Memory B cell (primary cell): Measurements from ENCODE around the gene AGFG1.
"Not testable (repeated sequence)": the region's sequence is repeated elsewhere in the genome, so short reads cannot be mapped to it uniquely, and the experiment has no call there.

Source experiments
- ATAC-seq: fragments of 150-1000 bp; cut with Tn5 transposase; 2 replicates; pipeline ENCODE4 v1.10.0; 2021; ENCODE audit warnings: low read depth, mild to moderate bottlenecking, moderate library complexity
- DNase-seq, 2 donors: peaks; one replicate each; pipeline ENCODE4 v3.0.0; 2022; ENCODE audit warnings: low spot score in 2 of 2
- H3K27ac Mint-ChIP-seq: one replicate; pipeline ENCODE4 v1.8.0; 2022; ENCODE audit warnings: mild to moderate bottlenecking, moderate library complexity, mixed read lengths
- H3K27me3 Mint-ChIP-seq: one replicate; pipeline ENCODE4 v1.8.0; 2022; ENCODE audit warnings: mixed read lengths
- H3K36me3 Mint-ChIP-seq: one replicate; pipeline ENCODE4 v1.8.0; 2022; ENCODE audit warnings: mild to moderate bottlenecking, mixed read lengths
- H3K4me1 Mint-ChIP-seq: one replicate; pipeline ENCODE4 v1.8.0; 2022; ENCODE audit warnings: mixed read lengths
- H3K4me3 Mint-ChIP-seq: one replicate; pipeline ENCODE4 v1.8.0; 2022; ENCODE audit warnings: mild to moderate bottlenecking, moderate library complexity, mixed read lengths
- H3K9me3 Mint-ChIP-seq: one replicate; pipeline ENCODE4 v1.8.0; 2022; ENCODE audit warnings: mixed read lengths

Gene AGFG1

GRCh38 chr2:227565080-227565479 is 93.1 kb downstream of the AGFG1 start:
- H3K9me3 Mint-ChIP-seq = no peaks in the 10 kb centered on the region
- H3K4me1 Mint-ChIP-seq = no peaks in the 10 kb centered on the region
- no peaks in the 10 kb centered on the region for H3K27me3 Mint-ChIP-seq
- H3K36me3 Mint-ChIP-seq = no peaks in the 10 kb centered on the region
- H3K27ac Mint-ChIP-seq = peak overlapping the region; percentile 10
- DNase-seq (no peak), ATAC-seq (no peak)
- H3K4me3 Mint-ChIP-seq = no peak overlapping the region

GRCh38 chr2:227566012-227566411 is 94.1 kb downstream of the AGFG1 start:
- Mint-ChIP-seq H3K27me3 (no peaks in the 10 kb centered on the region), H3K4me1 (peaks cover 5% of the 10 kb centered on the region), H3K27ac (no peak overlapping the region), H3K36me3 (no peaks in the 10 kb centered on the region), H3K9me3 (no peaks in the 10 kb centered on the region), H3K4me3 (no peak overlapping the region)
- no peak for DNase-seq
- ATAC-seq = no peak

DNA sequence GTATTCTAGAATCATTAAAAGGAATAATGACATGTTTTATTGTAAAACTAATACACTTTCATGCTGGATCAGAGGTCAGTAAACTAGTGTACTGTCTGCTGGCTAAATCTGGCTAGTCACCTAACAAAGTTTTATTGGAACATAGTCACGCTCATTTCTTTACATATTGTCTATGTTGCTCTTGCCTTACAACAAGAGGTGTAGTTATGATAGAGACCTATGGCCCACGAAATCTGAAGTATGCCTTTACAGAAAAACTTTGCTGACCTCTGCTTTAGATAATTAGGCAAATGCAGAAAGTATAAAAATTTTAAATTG is 96.9 kb downstream of the AGFG1 start:
- DNase-seq (no peak), ATAC-seq (no peak)
- H3K4me1 Mint-ChIP-seq = peaks cover 6% of the 10 kb centered on the region
- no peak overlapping the region for H3K4me3 Mint-ChIP-seq
- no peaks in the 10 kb centered on the region for H3K9me3 Mint-ChIP-seq
- H3K36me3 Mint-ChIP-seq = no peaks in the 10 kb centered on the region
- H3K27ac Mint-ChIP-seq = no peak overlapping the region
- no peaks in the 10 kb centered on the region for H3K27me3 Mint-ChIP-seq

DNA sequence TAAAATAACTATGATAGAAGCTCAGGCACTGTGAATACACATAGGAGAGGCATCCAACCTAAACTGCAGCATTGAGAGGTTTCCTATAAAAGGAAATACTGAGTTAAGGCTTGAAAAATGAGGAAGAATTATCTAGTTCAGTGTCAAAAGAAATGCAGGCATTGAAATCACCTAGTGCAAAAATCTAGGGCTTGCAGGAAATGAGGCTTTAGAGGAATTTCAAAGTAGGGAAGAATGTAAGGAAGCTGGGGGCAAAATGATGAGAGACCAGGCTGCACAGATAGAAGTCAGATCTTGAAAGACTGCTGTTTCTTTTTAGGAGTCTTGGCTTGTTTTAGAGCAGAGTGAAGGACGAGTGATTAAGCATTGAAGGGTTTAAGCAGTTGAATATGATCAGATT is 98.7 kb downstream of the AGFG1 start:
- ATAC-seq = no peak
- Mint-ChIP-seq H3K4me1 (peaks cover 6% of the 10 kb centered on the region), H3K9me3 (no peaks in the 10 kb centered on the region), H3K36me3 (no peaks in the 10 kb centered on the region), H3K4me3 (no peak overlapping the region), H3K27ac (peak overlapping the region; percentile 0), H3K27me3 (no peaks in the 10 kb centered on the region)
- DNase-seq = no peak

DNA sequence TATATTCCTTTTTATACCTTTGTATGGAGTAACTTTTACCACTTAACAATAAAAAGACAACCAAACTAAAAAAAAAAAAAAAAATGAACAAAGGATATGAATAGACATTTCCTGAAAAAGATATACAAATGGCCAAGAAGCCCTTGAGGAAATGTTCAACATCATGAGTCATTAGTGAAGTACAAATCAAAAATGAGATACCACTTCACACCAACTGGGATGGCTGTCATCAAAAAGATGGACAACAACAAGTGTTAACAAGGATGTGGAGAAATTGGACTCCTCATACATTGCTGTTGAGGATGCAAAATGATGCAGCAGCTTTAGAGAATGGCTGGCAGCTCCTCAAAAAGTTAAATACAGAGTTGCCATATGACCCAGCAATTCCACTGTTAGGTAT is 104.2 kb downstream of the AGFG1 start:
- Mint-ChIP-seq H3K27ac (no peak overlapping the region), H3K36me3 (no peaks in the 10 kb centered on the region), H3K4me3 (no peak overlapping the region), H3K27me3 (peaks cover 6% of the 10 kb centered on the region), H3K9me3 (no peaks in the 10 kb centered on the region), H3K4me1 (no peaks in the 10 kb centered on the region)
- DNase-seq = no peak
- ATAC-seq = no peak

DNA sequence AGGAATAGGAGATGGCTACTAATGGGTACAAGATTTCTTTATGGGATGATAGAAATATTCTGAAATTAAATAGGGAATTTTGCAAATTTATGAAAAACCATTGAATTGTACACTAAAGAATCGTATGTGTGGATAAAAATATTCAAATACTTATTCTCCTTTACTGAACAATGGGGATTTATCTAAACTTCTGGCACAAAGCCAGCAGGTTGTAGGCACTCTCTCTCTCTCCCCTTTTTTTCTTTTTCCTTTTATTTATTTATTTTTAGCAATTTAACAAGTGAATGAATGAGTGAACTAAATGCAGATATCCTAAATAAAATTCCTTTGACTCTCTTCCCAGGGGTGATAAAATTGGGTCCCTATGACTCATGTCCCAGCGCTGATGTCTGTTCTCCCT is 104.9 kb downstream of the AGFG1 start:
- Mint-ChIP-seq H3K9me3 (peaks cover 2% of the 10 kb centered on the region), H3K4me1 (no peaks in the 10 kb centered on the region), H3K27ac (no peak overlapping the region), H3K36me3 (no peaks in the 10 kb centered on the region), H3K4me3 (no peak overlapping the region), H3K27me3 (peaks cover 9% of the 10 kb centered on the region)
- DNase-seq (no peak), ATAC-seq (no peak)

DNA sequence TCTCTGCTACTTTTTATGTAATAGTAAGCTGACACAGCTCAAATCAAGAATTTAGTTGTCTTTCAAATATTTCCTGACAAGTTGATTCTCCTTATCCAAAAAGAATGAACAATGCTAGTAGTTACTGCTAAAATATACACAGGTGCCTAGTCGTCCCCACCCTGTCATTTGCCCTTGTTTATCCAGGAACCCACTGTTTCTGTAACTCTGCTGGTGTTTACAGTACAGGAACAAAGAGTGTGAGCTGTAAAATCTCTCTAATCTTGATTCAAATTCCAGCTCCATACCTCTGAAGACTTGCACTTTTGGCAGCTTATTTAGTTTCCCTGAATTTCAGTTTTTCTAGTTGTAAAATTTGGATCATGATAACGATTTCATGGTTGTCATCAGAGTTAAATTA is 105.6 kb downstream of the AGFG1 start:
- peaks cover 11% of the 10 kb centered on the region for H3K27me3 Mint-ChIP-seq

DNA sequence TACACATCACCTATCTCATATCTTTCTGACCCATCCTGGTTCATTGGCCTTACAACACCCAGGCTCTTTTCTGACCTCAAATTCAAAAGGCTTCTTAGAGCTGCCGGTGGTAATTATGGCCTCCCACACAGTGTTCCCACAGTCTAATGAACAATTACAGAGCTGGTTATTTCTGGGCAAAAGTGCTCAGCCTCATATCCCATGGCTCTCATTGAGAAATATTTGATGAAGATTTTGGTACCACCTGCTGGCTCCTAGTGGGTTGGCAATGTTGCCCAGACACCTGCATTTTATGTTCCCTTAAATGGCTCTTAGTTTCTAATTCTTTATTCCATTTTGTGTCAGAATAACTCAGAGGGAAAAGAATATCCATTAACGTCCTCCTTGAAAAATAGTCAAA is 106.7 kb downstream of the AGFG1 start:
- DNase-seq (no peak), ATAC-seq (no peak)
- Mint-ChIP-seq H3K4me1 (no peaks in the 10 kb centered on the region), H3K27ac (no peak overlapping the region), H3K36me3 (peaks cover 6% of the 10 kb centered on the region), H3K9me3 (peaks cover 9% of the 10 kb centered on the region), H3K4me3 (no peak overlapping the region), H3K27me3 (peaks cover 14% of the 10 kb centered on the region)

More for the DNA sequence above, 105.6 kb downstream of the AGFG1 start:
- Mint-ChIP-seq H3K9me3 (peaks cover 7% of the 10 kb centered on the region), H3K4me1 (no peaks in the 10 kb centered on the region), H3K27ac (no peak overlapping the region), H3K36me3 (peaks cover 2% of the 10 kb centered on the region), H3K4me3 (no peak overlapping the region)
- ATAC-seq = no peak
- no peak for DNase-seq

- Mint-ChIP-seq H3K4me1 (no peaks in the 10 kb centered on the region), H3K27me3 (peaks cover 14% of the 10 kb centered on the region), H3K27ac (no peak overlapping the region), H3K36me3 (peaks cover 6% of the 10 kb centered on the region), H3K4me3 (no peak overlapping the region), H3K9me3 (peaks cover 9% of the 10 kb centered on the region)
- ATAC-seq (no peak), DNase-seq (no peak)
Measured at GRCh38 chr2:227579791-227580190, 107.8 kb downstream of the AGFG1 start.

DNA sequence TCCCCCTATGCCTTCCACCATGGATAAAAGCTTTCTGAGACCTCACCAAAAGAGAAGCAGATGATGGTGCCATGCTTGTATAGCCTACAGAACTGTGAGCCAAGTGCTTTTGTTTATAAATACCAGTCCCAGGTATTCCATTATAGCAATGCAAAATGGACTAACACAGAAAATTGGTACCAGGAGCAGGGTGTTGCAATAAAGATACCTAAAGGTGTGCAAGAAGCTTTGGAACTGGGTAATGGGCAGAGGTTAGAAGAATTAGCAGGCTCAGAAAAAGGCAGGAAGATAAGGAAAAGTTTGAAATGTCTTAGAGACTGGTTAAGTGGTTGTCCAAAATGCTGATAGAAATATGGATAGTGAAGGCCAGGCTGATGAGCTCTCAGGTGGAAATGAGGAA is 110.4 kb downstream of the AGFG1 start:
- H3K4me3 Mint-ChIP-seq = no peak overlapping the region
- H3K4me1 Mint-ChIP-seq = no peaks in the 10 kb centered on the region
- DNase-seq (no peak), ATAC-seq (no peak)
- H3K27ac Mint-ChIP-seq = no peak overlapping the region
- H3K9me3 Mint-ChIP-seq = peaks cover 9% of the 10 kb centered on the region
- peaks cover 11% of the 10 kb centered on the region for H3K27me3 Mint-ChIP-seq
- peaks cover 6% of the 10 kb centered on the region for H3K36me3 Mint-ChIP-seq

GRCh38 chr2:227592694-227593387 is 120.9 kb downstream of the AGFG1 start:
- no peak overlapping the region for H3K4me3 Mint-ChIP-seq
- H3K27ac Mint-ChIP-seq = no peak overlapping the region
- no peaks in the 10 kb centered on the region for H3K9me3 Mint-ChIP-seq
- H3K27me3 Mint-ChIP-seq = peaks cover 17% of the 10 kb centered on the region
- H3K36me3 Mint-ChIP-seq = no peaks in the 10 kb centered on the region
- DNase-seq (no peak), ATAC-seq (no peak)
- H3K4me1 Mint-ChIP-seq = peaks cover 2% of the 10 kb centered on the region

DNA sequence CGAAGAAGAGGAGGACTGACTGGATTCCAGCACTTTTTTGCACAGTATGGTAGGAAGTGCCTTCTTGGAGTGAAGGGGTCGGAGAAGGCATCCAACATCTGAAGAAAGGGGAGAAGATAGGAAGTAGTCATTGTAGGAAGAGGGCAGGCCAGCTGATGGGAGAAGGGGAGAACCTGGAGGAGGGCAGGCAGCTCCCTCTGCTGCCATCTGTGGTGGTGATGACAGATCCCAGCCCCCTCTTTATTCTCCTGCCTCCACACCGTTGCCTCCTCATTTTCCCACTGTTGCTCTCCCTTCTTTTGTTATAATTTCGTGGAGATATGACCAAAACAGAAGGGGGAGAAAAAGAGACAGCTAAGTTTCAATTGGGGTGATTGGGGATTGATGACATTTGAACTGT is 123.8 kb downstream of the AGFG1 start:
- Mint-ChIP-seq H3K4me1 (peaks cover 2% of the 10 kb centered on the region), H3K4me3 (no peak overlapping the region), H3K27ac (no peak overlapping the region), H3K36me3 (no peaks in the 10 kb centered on the region), H3K27me3 (peaks cover 21% of the 10 kb centered on the region), H3K9me3 (no peaks in the 10 kb centered on the region)
- ATAC-seq (no peak), DNase-seq (no peak)

GRCh38 chr2:227597036-227597435 is 125.1 kb downstream of the AGFG1 start:
- Mint-ChIP-seq H3K36me3 (no peaks in the 10 kb centered on the region), H3K27me3 (peaks cover 23% of the 10 kb centered on the region), H3K9me3 (no peaks in the 10 kb centered on the region), H3K4me3 (no peak overlapping the region), H3K27ac (no peak overlapping the region), H3K4me1 (peaks cover 2% of the 10 kb centered on the region)
- DNase-seq (no peak), ATAC-seq (no peak)

DNA sequence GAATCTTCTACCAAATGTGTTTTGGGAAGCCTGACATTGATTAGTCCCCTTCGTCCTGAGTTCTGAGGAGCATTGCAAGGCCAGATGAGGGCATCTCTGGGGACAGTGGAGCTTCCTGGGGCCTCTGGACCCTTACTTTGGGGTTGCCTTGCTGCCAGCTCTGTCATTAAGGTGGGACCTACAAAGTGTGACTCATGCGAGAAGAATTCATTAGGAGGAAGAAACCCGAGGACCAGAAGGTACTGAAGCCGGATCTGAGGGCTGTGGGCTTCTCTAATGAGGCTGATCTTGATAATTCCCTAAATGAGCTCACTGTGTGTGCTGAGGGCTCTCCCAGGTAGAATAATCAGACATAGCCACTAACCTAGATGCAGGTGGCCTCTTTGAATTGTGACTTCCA is 126.0 kb downstream of the AGFG1 start:
- Mint-ChIP-seq H3K9me3 (no peaks in the 10 kb centered on the region), H3K27me3 (peaks cover 26% of the 10 kb centered on the region), H3K27ac (no peak overlapping the region), H3K36me3 (no peaks in the 10 kb centered on the region), H3K4me3 (no peak overlapping the region), H3K4me1 (peaks cover under 1% of the 10 kb centered on the region)
- DNase-seq (no peak), ATAC-seq (no peak)

DNA sequence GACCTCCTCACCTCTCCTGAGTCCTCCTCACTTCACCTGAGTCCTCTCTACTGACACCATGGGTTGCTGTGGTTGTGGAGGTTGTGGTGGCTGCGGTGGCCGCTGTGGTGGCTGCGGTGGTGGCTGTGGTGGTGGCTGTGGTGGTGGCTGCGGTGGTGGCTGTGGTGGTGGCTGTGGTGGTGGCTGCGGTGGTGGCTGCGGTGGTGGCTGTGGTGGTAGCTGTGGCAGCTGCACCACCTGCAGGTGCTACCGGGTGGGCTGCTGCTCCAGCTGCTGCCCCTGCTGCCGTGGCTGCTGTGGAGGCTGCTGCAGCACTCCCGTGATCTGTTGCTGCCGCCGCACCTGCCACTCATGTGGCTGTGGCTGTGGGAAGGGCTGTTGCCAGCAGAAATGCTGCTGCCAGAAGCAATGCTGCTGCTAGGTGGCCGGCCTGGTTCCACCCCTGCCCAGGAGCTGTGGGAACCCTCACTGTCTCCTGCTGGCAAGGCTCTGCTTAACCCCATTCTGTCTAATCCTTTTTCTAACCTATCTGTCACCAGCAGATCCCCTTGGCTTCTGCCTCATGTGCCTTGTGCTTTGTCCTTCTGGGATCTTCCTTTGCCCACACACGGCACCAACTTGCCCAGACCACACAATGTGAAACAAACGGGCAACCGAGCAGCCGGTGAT is 127.0 kb downstream of the AGFG1 start, which contains the start of gene SCYGR2:
Gene SCYGR2, plus strand, starts transcription at position 59 of the 669 bp plus-strand sequence. Its CDS starts 0 bp downstream, at position 59.
- not testable (repeated sequence) for H3K9me3 Mint-ChIP-seq, DNase-seq

More for the DNA sequence above, 127.0 kb downstream of the AGFG1 start, which contains the start of gene SCYGR2:
- not testable (repeated sequence) for H3K27ac Mint-ChIP-seq, H3K36me3 Mint-ChIP-seq, H3K4me3 Mint-ChIP-seq, ATAC-seq, H3K4me1 Mint-ChIP-seq
- H3K27me3 Mint-ChIP-seq = peaks cover 26% of the 10 kb centered on the region
